HG03354 (cell line): Measurements from ENCODE around the gene ATOH8.

Experiments
- ATAC-seq: cut with Tn5 transposase; IDR thresholded peaks from one replicate; pipeline ENCODE4 v1.9.1; 2021; ENCODE audit warnings: mild to moderate bottlenecking; ENCODE audit not compliant: unreplicated experiment, poor library complexity, severe bottlenecking

ATOH8 gene

GRCh38 chr2:85750587-85751575, 2.9 kb upstream of the ATOH8 start:
- ATAC-seq = no peak

- no peak for ATAC-seq
Measured at GRCh38 chr2:85751627-85752026, 2.2 kb upstream of the ATOH8 start.

GRCh38 chr2:85753035-85753524, 711 bp upstream of the ATOH8 start:
- ATAC-seq = no peak

- no peak for ATAC-seq
Measured at GRCh38 chr2:85754313-85755095, 713 bp downstream of the ATOH8 start.

DNA sequence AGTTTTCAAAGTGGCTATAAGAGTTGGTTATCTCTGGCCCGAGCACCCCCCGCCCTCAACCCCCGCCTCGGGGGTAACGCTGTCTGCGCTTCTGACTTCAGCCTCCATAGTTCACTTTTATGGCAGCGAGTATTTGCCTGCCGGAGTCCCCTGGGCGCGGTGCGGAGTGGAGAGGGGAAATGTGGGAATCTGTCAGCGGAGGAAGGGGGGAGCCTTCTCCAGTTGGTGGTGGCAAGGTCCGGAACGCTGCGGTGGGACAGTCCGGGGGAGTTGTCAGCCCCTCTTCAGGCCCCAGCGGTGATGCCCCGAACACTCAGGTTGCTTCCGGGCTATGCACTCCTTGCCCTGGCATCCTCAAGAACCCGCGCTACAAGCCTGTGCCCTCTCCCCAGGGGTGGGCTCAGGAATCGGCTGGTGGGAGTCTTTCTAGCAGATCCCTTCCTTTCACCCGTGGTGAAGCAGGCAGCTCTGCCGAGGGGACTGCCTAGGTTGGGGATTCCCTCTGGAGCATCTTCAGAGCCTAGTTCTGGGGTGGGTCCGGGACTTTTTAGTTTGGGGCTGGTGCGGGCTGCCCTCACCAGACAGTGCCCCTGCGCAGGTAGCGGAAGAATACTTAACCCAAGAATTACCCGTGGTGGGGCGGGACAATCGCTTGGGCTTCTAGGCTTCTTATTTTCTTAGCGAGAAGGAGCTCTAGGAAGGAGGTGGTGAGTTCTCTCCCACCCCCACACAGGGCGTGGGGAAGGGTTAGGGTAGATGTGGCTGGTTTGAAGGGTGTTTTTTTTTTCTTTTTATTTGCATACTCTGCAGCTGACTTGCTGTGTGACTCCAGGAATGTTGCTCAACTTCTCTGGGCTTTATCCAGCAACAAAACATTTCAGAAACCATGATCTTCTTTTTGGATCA, 1.6 kb downstream of the ATOH8 start:
- ATAC-seq = no peak

GRCh38 chr2:85756195-85756594, 2.4 kb downstream of the ATOH8 start:
- ATAC-seq = no peak

DNA sequence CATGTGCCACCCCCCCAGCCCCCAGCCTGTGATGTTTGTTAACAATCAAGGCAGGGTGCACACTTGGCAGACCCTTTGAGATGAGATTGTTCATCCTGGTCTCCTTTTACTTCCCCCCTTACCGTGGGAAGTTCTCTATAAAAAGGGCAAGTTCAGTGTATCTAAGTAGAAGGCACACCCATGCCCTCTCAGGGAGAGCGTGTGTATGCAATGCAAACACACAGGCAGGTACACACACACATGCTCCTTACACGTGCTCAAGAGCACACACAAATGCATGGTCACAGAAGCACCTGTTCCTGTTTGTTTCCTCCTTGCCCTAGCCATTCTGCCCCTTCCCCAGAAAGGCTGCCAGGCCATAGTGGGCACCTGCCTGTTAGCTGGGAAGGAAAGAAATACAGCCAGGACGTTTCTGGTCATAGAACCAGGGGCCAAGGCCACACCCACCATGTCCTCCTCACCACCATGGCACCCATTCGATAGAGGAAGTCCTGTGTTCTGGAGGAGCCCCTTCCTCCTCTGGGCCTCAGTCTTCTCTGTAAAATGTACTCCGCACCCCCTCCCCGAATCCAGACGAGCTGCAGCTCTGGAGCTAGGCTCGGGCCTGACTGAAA, 3.1 kb downstream of the ATOH8 start:
- no peak for ATAC-seq

GRCh38 chr2:85757860-85758259, 4.1 kb downstream of the ATOH8 start:
- ATAC-seq = no peak

DNA sequence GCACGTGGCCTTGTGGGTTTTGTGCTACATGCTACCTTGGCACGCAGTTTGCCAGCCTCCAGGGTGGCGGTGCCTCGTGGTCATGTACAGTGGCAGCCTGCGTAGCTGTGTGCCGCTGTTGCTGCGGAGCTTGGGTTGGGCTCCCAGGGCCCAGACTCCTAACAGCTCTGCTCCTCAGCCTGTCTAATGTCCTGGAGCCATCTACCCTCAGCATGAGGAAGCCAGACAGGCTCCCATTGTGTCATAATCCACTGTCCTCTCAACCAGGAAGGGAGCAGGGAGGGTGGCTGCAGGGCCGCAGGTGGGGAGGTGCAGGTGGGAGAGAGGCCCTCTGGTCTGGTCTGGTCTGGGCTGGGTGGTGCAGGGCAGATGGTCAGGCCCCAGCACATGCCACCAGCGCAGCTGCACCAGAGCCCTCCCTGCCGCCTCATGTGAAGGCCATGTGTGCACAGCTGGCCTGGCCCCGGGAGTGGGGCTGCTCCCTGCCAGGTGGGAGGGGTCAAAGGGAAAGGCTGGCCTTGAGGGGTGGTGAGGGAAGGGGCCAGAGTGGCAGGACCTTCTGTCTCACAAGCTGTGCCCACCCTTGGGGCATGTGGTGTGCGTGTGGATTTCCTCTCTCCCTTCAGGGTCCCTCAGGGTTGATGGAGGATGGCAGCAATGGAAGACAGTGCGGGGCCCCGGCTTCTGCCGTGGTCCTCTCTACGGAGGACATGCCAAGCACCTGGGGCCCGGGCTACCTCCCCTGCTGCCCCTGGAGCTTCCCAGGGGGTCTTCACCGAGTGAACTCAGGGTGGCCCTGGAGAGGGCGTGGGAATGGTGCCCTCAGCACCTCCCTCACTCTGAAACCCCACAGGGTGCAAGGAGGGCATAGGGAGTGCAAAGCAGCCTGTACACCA, 4.8 kb downstream of the ATOH8 start:
- ATAC-seq = no peak

GRCh38 chr2:85759257-85759613, 5.4 kb downstream of the ATOH8 start:
- ATAC-seq = no peak

DNA sequence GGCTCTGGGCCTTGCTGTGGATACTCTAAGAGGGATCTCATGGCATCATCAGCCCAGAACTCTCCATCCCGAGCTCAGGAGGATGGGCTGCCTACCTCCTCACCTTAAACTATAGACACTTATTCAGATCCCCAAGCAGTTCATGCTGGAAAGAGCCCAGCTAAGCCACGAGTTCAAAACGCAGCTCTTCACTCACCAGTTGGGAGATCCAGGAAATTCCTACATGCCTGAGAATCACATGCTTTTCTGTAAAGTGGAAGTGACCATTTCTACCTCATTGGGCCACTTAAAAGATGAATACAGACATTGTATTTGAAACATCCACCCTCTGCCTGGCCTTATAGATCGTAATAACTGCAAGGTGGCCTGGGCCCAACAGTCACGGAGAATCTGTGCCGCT, 6.6 kb downstream of the ATOH8 start:
- ATAC-seq = no peak

DNA sequence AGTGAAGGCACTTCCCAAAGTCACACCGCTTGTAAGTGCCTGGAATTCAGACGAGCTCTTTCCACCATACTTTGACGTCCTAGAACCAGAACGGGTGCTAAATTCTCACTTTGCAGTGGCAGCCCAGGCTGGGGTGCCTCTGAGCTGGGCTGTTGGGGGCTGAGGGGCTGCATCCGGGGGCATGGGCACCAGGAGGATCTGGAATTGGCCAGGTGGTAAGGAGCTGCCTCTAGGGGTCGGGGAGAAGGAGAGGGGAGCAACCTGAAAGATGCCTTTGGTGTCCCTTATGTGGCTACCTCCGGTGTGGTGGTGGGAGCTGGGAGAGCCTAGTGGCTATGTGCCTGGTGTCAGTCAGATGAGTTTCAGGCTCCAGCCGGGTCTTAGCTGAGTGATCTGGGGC, 7.1 kb downstream of the ATOH8 start:
- ATAC-seq = no peak

DNA sequence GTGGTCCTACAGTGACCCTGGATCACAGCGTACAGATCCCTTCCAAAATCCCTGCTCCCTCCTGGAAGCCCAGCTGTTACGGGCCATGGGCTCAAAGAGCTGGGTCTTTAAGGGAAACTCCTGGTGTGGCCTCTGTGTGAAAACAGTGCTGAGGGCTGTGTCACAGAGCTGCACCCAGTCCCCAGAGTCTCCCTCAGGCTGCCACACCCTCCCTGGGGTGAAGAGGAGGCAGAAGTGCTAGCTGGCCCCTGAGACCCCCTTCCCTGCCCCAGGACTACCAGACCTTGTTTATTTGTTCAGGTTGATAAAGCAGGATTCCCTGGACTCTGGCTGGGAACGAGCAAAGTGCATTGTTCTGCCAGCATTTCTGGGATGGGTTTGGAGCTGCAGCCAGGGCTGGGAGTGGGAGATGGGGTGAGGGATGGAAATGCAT, 7.7 kb downstream of the ATOH8 start:
- ATAC-seq = no peak

GRCh38 chr2:85761946-85762345, 8.2 kb downstream of the ATOH8 start:
- ATAC-seq = no peak

GRCh38 chr2:85763132-85763531, 9.3 kb downstream of the ATOH8 start:
- no peak for ATAC-seq

GRCh38 chr2:85763831-85764230, 10.0 kb downstream of the ATOH8 start:
- no peak for ATAC-seq

GRCh38 chr2:85765081-85765731, 11.4 kb downstream of the ATOH8 start:
- no peak for ATAC-seq

- ATAC-seq = no peak
Measured at GRCh38 chr2:85766229-85766628, 12.4 kb downstream of the ATOH8 start.
